C1 segment of cervical spinal cord (tissue), 14 donors: ENCODE data around the gene MRPL12.
"Not testable (repeated sequence)": the region's sequence is repeated elsewhere in the genome, so short reads cannot be mapped to it uniquely, and the experiment has no call there.

Experiments used
- DNase-seq, 14 donors: peaks; one replicate each; lab custom pipeline; 2025; lab: John Stamatoyannopoulos, UW

MRPL12 gene

DNA sequence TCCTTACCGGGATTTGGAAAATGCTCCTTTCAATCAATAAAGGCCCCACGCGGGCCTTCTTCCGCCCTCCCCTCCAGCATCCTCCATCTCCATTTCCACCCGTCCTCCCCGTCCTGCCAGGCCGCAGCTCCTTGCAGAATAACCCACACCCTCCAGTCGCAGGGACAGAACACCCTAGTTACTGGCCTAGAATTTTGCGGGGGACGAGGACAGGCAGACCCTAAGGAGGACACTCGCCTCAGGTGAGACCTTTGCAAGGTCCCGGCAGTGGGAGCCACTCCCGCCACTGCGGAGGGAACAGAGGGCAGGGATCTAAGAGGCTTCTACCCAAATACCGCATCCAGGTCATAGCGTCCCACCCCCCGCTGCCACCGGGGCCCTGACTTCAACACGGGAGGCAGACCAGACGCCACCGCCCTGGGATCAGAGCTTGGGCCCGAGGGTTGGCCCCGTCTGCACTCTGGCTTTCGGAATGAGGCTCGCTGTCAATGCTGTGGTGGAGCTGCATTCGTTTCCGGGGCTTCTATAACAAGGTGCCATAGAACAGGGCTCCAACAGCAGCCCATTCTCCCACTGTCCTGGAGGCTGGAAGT, 35.7 kb downstream of the MRPL12 start:
- DNase-seq: no peak

- DNase-seq: not testable (repeated sequence)
Measured at GRCh38 chr17:81739593-81739992, 36.4 kb downstream of the MRPL12 start.

GRCh38 chr17:81740395-81740961, 37.3 kb downstream of the MRPL12 start:
- no peak for DNase-seq

DNA sequence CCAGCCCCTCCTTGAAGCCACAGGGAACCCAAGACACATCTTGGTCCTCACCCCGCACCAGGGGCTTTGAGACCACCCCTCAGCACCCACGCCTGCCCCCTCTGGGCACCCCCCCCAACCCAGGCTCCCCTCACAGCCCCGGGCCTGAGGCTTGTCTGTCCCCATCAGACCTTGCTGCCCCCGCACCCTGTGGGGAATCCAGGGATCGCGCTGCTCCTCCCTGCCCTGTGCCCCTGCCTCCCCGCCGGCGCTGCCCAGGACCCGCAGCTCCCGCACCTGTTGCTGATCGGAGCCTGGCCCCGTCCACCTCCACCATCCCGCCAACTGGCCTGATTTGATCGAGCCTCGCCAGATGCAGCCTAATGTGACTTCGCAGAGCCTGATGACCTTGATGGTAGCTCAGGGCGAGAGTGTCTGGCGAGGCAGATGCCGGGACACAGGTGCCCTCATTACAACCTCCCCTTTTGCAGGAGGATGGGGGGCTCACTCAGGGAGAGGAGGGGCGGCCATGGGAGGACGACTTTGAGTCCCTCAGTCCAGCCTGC, 38.0 kb downstream of the MRPL12 start:
- DNase-seq: no peak

DNA sequence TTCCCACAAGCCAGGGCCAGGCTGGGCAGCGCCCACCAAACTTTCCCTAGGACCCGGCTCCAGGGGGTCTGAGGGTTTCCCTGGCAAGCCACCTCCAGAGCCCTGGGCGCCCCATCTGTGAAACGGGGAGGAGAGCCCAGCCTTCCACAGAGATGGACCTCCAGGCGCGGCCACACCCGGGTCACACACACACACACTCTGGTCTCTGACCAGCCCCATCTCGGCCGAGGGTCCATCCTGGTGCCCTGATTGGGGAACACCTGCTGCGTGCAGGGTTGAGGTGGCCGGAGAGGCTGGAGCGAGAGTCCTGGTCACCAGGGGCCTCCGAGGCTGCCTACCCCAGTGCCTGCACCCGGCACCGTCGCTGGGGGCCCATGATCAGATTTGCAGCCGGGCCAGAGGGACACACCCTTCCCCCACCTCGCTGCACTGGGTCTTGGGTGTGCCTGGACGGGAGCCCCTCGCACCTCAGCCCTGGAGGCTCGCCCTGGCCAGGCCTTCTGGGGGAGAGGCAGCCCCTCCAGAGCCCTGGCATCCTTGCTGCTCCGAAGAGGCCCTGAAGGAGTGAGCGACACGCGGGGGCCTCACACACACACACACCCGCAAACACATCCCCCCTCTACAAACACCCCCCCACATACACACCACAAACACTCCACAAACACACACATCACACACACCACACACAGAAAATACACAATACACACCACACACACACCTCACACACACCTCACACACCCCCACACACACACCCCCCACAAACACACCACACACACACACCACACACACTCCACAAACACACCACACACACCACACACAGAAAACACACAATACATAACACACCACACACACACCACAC, 38.7 kb downstream of the MRPL12 start:
- DNase-seq: no peak
